GM10266 (cell line): Measurements from ENCODE around the gene ABTB2.

ENCODE experiments used
- DNase-seq: peaks from one replicate; pipeline ENCODE4 v3.0.0; 2012; ENCODE audit errors: extremely low spot score
- CTCF ChIP-seq: IDR thresholded peaks from 2 replicates; pipeline ENCODE4 v1.5.1; 2012; ENCODE audit warnings: mild to moderate bottlenecking, low read depth; ENCODE audit not compliant: control insufficient read depth, insufficient read depth; ENCODE audit errors: missing control alignments

Gene ABTB2

GRCh38 chr11:34316347-34317035, 41.3 kb downstream of the ABTB2 start:
- TF ChIP-seq CTCF: no peak
- DNase-seq: no peak

- no peak for DNase-seq
- no peak for TF ChIP-seq CTCF
Observed at GRCh38 chr11:34315394-34315793, 42.4 kb downstream of the ABTB2 start.

- DNase-seq: no peak
- TF ChIP-seq CTCF: no peak
Observed at GRCh38 chr11:34314936-34315335, 42.9 kb downstream of the ABTB2 start.

GRCh38 chr11:34314176-34314575, 43.6 kb downstream of the ABTB2 start:
- no peak for TF ChIP-seq CTCF
- no peak for DNase-seq

- no peak for TF ChIP-seq CTCF
- peak; percentile 30 for DNase-seq
Observed at GRCh38 chr11:34313099-34313517, 44.7 kb downstream of the ABTB2 start.

GRCh38 chr11:34311126-34311525, 46.7 kb downstream of the ABTB2 start:
- no peak for DNase-seq
- no peak for TF ChIP-seq CTCF

- no peak for TF ChIP-seq CTCF
- DNase-seq: no peak
Observed at GRCh38 chr11:34309965-34310364, 47.8 kb downstream of the ABTB2 start.
